NT2/D1 (cell line): ENCODE data around the gene PARVA.

Experiments used
- DNase-seq: peaks from one replicate; pipeline ENCODE4 v3.0.0-alpha.2; 2011; ENCODE audit warnings: low read depth, low spot score
- H3K27me3 ChIP-seq: 2 replicates; pipeline ENCODE4 v1.6.0; 2011; ENCODE audit warnings: mild to moderate bottlenecking; ENCODE audit not compliant: insufficient read length, insufficient read depth
- H3K36me3 ChIP-seq: 2 replicates; pipeline ENCODE4 v1.6.1; 2011; ENCODE audit warnings: mild to moderate bottlenecking, low read length, mixed read lengths; ENCODE audit not compliant: insufficient read depth, insufficient read length
- H3K4me1 ChIP-seq: 2 replicates; pipeline ENCODE4 v1.5.1; 2011; ENCODE audit not compliant: insufficient read depth, insufficient read length
- H3K4me3 ChIP-seq: 2 replicates; pipeline ENCODE4 v1.5.1; 2011; ENCODE audit warnings: low read depth; ENCODE audit not compliant: insufficient read length
- H3K9ac ChIP-seq: 2 replicates; pipeline ENCODE4 v1.6.0; 2011; ENCODE audit warnings: low read depth; ENCODE audit not compliant: insufficient read length
- H3K9me3 ChIP-seq: 2 replicates; pipeline ENCODE4 v1.5.1; 2011; ENCODE audit warnings: mild to moderate bottlenecking, low read length; ENCODE audit not compliant: insufficient read depth
- SUZ12 ChIP-seq: IDR thresholded peaks from 2 replicates; pipeline ENCODE4 v1.6.1; 2011; ENCODE audit not compliant: insufficient read length, insufficient read depth; ENCODE audit errors: extremely low read depth
- YY1 ChIP-seq: IDR thresholded peaks from 2 replicates; pipeline ENCODE4 v1.6.1; 2011; ENCODE audit not compliant: insufficient read length, insufficient read depth
- ZNF274 ChIP-seq: IDR thresholded peaks from 2 replicates; pipeline ENCODE4 v1.6.1; 2011; ENCODE audit warnings: mild to moderate bottlenecking, low read depth, low read length

The PARVA gene

GRCh38 chr11:12499071-12499470 is 121.7 kb downstream of the PARVA start:
- no peak for DNase-seq
- no peak for TF ChIP-seq ZNF274
- TF ChIP-seq SUZ12 = no peak
- no peak for TF ChIP-seq YY1
- Histone ChIP-seq H3K27me3 (no peaks in the 10 kb centered on the region), H3K4me1 (peaks cover 5% of the 10 kb centered on the region), H3K9me3 (no peaks in the 10 kb centered on the region), H3K9ac (no peak overlapping the region), H3K4me3 (no peak overlapping the region), H3K36me3 (peaks cover 2% of the 10 kb centered on the region)

DNA sequence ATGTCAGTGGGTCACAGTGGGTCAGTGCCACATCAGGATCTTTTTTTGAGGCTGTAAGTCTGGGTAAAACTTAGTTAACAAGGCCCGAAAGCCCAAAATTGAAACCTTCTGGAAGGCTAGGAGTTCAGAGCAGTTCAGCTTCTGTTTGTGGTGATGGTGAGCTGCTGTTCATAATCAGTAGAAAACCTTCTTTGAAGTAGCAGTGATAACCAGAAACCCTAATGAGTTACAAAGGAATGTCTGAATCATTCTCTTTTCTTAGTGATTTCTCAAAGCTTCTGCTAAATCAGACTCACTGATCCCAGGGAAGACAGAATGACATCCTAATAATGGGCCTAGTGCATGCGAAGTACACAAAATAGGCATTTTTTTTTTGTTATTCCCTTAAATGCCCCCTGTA is 124.7 kb downstream of the PARVA start:
- H3K9me3 ChIP-seq = no peaks in the 10 kb centered on the region
- TF ChIP-seq SUZ12 (no peak), YY1 (no peak), ZNF274 (no peak)
- DNase-seq = no peak
- peaks cover under 1% of the 10 kb centered on the region for H3K4me1 ChIP-seq
- no peaks in the 10 kb centered on the region for H3K27me3 ChIP-seq
- no peak overlapping the region for H3K9ac ChIP-seq
- peaks cover 18% of the 10 kb centered on the region for H3K36me3 ChIP-seq
- H3K4me3 ChIP-seq = no peak overlapping the region

DNA sequence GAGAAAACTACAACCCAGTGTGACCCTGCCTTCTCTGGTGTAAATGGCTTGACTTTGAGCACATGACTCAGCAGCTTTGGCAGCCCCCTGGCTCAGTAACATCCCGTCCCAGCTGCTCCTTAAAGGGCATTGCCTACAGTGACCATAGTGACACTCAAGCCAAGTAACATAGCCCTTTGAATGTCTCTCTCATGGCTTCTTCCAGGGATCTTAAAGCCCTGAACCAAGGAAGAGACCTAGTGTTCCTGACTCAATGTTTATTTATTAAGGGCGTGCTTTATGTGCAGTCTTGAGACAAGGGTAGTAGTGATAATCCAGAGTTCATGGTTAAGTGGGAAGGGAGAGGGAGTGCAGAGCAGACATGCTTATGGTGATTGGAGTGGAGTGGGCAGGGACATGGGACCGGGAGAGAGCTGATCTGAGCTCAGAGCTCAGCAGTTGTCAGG is 125.7 kb downstream of the PARVA start:
- no peaks in the 10 kb centered on the region for H3K9me3 ChIP-seq
- no peaks in the 10 kb centered on the region for H3K27me3 ChIP-seq
- peaks cover 4% of the 10 kb centered on the region for H3K4me1 ChIP-seq
- no peak for DNase-seq
- no peak overlapping the region for H3K4me3 ChIP-seq
- H3K36me3 ChIP-seq = peaks cover 21% of the 10 kb centered on the region
- no peak overlapping the region for H3K9ac ChIP-seq
- no peak for TF ChIP-seq ZNF274
- TF ChIP-seq YY1 = no peak
- no peak for TF ChIP-seq SUZ12

DNA sequence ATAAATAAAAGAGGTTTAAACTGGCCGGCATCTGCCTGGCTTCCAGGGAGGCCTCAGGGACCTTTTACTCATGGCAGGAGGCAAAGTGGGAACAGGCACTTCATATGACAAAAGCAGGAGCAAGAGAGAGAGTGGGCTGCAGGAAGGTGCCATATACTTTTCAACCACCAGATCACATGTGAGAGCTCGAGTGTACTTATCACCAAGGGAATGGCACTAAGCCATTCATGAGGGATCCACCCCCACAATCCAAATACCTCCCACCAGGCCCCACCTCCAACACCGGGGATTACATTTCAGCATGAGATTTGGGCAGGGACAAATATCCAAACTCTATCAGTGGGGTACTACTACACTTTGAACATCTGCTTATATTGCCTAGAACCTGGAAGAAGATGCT is 126.5 kb downstream of the PARVA start:
- peaks cover 4% of the 10 kb centered on the region for H3K4me1 ChIP-seq
- H3K36me3 ChIP-seq = peaks cover 21% of the 10 kb centered on the region
- no peaks in the 10 kb centered on the region for H3K27me3 ChIP-seq
- no peak overlapping the region for H3K4me3 ChIP-seq
- no peak for TF ChIP-seq YY1
- no peak for TF ChIP-seq SUZ12
- no peak for TF ChIP-seq ZNF274
- no peak overlapping the region for H3K9ac ChIP-seq
- H3K9me3 ChIP-seq = no peaks in the 10 kb centered on the region
- DNase-seq = no peak

- H3K36me3 ChIP-seq = peaks cover 31% of the 10 kb centered on the region
- H3K9ac ChIP-seq = no peak overlapping the region
- no peaks in the 10 kb centered on the region for H3K9me3 ChIP-seq
- no peak overlapping the region for H3K4me3 ChIP-seq
- H3K27me3 ChIP-seq = no peaks in the 10 kb centered on the region
- peaks cover 4% of the 10 kb centered on the region for H3K4me1 ChIP-seq
- TF ChIP-seq YY1 = no peak
- TF ChIP-seq SUZ12 = no peak
- TF ChIP-seq ZNF274 = no peak
- no peak for DNase-seq
These were observed 127.8 kb downstream of the PARVA start for GRCh38 chr11:12505183-12505582.

DNA sequence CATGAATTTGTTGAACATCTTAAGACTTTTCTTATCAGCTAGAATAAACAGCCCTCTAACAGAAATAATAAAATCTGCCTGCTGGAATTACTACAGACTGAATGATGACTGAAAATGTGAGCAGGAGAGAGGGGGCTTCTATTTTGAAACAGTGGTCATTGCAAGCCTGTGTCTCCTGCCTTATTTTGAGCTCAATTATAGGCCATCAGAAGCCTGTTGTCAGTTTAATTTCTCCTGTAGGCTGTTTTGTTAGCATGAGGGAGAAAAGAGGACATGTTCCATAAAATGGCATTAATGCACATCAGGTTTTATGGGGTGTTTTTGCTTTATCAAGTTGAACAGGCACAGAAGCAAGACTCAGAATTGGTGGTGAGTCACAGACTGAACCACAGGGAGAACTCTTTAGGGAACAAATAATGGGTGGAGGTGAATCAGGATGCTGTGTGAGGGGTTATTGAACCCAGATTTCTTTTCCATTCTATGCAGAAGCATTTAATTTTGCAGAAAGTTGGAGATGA is 129.1 kb downstream of the PARVA start:
- no peak for DNase-seq
- Histone ChIP-seq H3K36me3 (peaks cover 35% of the 10 kb centered on the region), H3K9me3 (no peaks in the 10 kb centered on the region; the same call in 1 of the 2 replicates), H3K4me1 (peaks cover 4% of the 10 kb centered on the region), H3K9ac (no peak overlapping the region), H3K27me3 (no peaks in the 10 kb centered on the region), H3K4me3 (no peak overlapping the region)
- no peak for TF ChIP-seq ZNF274
- TF ChIP-seq YY1 = no peak

- H3K9me3 ChIP-seq = no peaks in the 10 kb centered on the region; the same call in 1 of the 2 replicates
- no peak overlapping the region for H3K4me3 ChIP-seq
- no peaks in the 10 kb centered on the region for H3K27me3 ChIP-seq
- H3K4me1 ChIP-seq = peaks cover 4% of the 10 kb centered on the region
- H3K36me3 ChIP-seq = peaks cover 37% of the 10 kb centered on the region
- DNase-seq = no peak
- TF ChIP-seq YY1 = no peak
- TF ChIP-seq ZNF274 = no peak
- no peak for TF ChIP-seq SUZ12
- H3K9ac ChIP-seq = no peak overlapping the region
These were observed 130.0 kb downstream of the PARVA start for GRCh38 chr11:12507391-12507790.
